HepG2 (cell line): ENCODE measurements around the gene ZFP64. TPM values are rescaled to one million over a fixed set of nuclear protein-coding genes. Genes with fewer than 3 reads are reported as not detected.

Source experiments
- BRCA1 ChIP-seq: sonication (generic); formaldehyde crosslinking; IDR thresholded peaks from 2 replicates; pipeline ENCODE4 v1.4.0; 2020; ENCODE audit warnings: missing genetic modification reagents
- CHCHD3 ChIP-seq: sonication (generic); formaldehyde crosslinking; IDR thresholded peaks from 2 replicates; pipeline ENCODE4 v1.8.0; 2022; ENCODE audit warnings: mild to moderate bottlenecking, missing genetic modification reagents, moderate library complexity
- EED ChIP-seq: sonication (generic); formaldehyde crosslinking; IDR thresholded peaks from 2 replicates; pipeline ENCODE4 v1.5.0; 2020; ENCODE audit warnings: mild to moderate bottlenecking, missing genetic modification reagents
- FOXO1 ChIP-seq: sonication (generic); formaldehyde crosslinking; IDR thresholded peaks from 2 replicates; pipeline ENCODE4 v1.4.0; 2020; ENCODE audit warnings: missing genetic modification reagents
- HBP1 ChIP-seq: IDR thresholded peaks from 2 replicates; pipeline ENCODE4 v1.6.1; 2016; ENCODE audit warnings: low read depth, control low read depth
- HIVEP1 ChIP-seq: sonication (generic); formaldehyde crosslinking; IDR thresholded peaks from 2 replicates; pipeline ENCODE4 v1.4.0; 2020; ENCODE audit warnings: mild to moderate bottlenecking, missing genetic modification reagents
- MTA1 ChIP-seq: sonication (generic); formaldehyde crosslinking; IDR thresholded peaks from 2 replicates; pipeline ENCODE4 v1.4.0; 2020; ENCODE audit warnings: missing genetic modification reagents, mild to moderate bottlenecking, borderline replicate concordance
- RBFOX2 ChIP-seq: fragments of 200-400 bp; formaldehyde crosslinking; IDR thresholded peaks from 2 replicates; pipeline ENCODE4 v1.6.1; 2017; ENCODE audit warnings: low read depth, mild to moderate bottlenecking, low read length
- SMAD1 ChIP-seq: sonication (generic); formaldehyde crosslinking; IDR thresholded peaks from 2 replicates; pipeline ENCODE4 v1.4.0; 2020; ENCODE audit warnings: missing genetic modification reagents, low read depth, mild to moderate bottlenecking, borderline replicate concordance
- SRSF9 ChIP-seq: fragments of 200-400 bp; formaldehyde crosslinking; IDR thresholded peaks from 2 replicates; pipeline ENCODE4 v1.6.1; 2018; ENCODE audit warnings: borderline replicate concordance, mild to moderate bottlenecking, low read depth, low read length; ENCODE audit not compliant: insufficient read depth, poor library complexity, severe bottlenecking
- U2AF1 ChIP-seq: fragments of 200-400 bp; formaldehyde crosslinking; optimal IDR thresholded peaks from 2 replicates; pipeline ENCODE3; 2017; ENCODE audit warnings: mild to moderate bottlenecking, low read depth, low read length
- ZBTB37 ChIP-seq: sonication (generic); formaldehyde crosslinking; IDR thresholded peaks from 2 replicates; pipeline ENCODE4 v1.4.0; 2020; ENCODE audit warnings: mild to moderate bottlenecking, missing genetic modification reagents
- ZNF501 ChIP-seq: sonication (generic); formaldehyde crosslinking; IDR thresholded peaks from 2 replicates; pipeline ENCODE4 v1.5.1; 2020; ENCODE audit warnings: mild to moderate bottlenecking, moderate library complexity, missing genetic modification reagents
- ZNF572 ChIP-seq: sonication (generic); formaldehyde crosslinking; IDR thresholded peaks from 2 replicates; pipeline ENCODE4 v1.5.1; 2020; ENCODE audit warnings: mild to moderate bottlenecking, missing genetic modification reagents
- ZNF768 ChIP-seq: sonication (generic); formaldehyde crosslinking; IDR thresholded peaks from 2 replicates; pipeline ENCODE4 v1.4.0; 2020; ENCODE audit warnings: missing genetic modification reagents
- ZSCAN31 ChIP-seq: sonication (generic); formaldehyde crosslinking; IDR thresholded peaks from 2 replicates; pipeline ENCODE4 v1.5.0; 2020; ENCODE audit warnings: low read depth, mild to moderate bottlenecking, missing genetic modification reagents
- ZXDC ChIP-seq: sonication (generic); formaldehyde crosslinking; IDR thresholded peaks from 2 replicates; pipeline ENCODE4 v1.5.0; 2020; ENCODE audit warnings: mild to moderate bottlenecking, missing genetic modification reagents
- polyA plus RNA-seq, 8 experiments: library from polyadenylated mRNA; depleted of rRNA in 3 of 8; stranded (reverse) in 7 of 8; unstranded in 1 of 8; fragments of >200 nt; fragmentation: Illumina TruSeq in 4 of 8; extraction: Trizol in 4 of 8; gene quantifications; 2 replicates each; pipeline versions ENCODE4 v1.2.1 to v1.2.3, GENCODE V29; 2011 to 2016; ENCODE audit warnings: low read depth in 4 of 8, missing spikeins in 1 of 8, mixed read lengths in 1 of 8; ENCODE audit not compliant: insufficient read depth in 1 of 8
- total RNA-seq, 5 experiments: library from RNA; depleted of rRNA; stranded (reverse); fragments of >200 nt; fragmentation: Illumina TruSeq; extraction: Trizol; gene quantifications; 2 replicates each; pipeline ENCODE4 v1.2.3, GENCODE V29; 2016; ENCODE audit warnings: low read depth in 1 of 5
- TF ChIP-seq, protein P1 (sequence below): sonication (generic); formaldehyde crosslinking; IDR thresholded peaks from 2 replicates; pipeline ENCODE4 v1.4.0; 2020; ENCODE audit warnings: missing genetic modification reagents
- TF ChIP-seq, protein P2 (sequence below): sonication (generic); formaldehyde crosslinking; IDR thresholded peaks from 2 replicates; pipeline ENCODE4 v1.5.0; 2020; ENCODE audit warnings: mild to moderate bottlenecking, low read depth, missing genetic modification reagents, borderline replicate concordance
- TF ChIP-seq, protein P3 (sequence below): IDR thresholded peaks from 2 replicates; pipeline ENCODE4 v1.6.1; 2016; ENCODE audit warnings: missing compliant biosample characterization, missing genetic modification reagents, borderline replicate concordance

Gene ZFP64
- total and polyA plus RNA-seq, 2 of the 13 experiments (the other 11 are each of a cell fraction or from before 2014, with no cell fraction given), result 12.0 to 24.3 TPM

DNA sequence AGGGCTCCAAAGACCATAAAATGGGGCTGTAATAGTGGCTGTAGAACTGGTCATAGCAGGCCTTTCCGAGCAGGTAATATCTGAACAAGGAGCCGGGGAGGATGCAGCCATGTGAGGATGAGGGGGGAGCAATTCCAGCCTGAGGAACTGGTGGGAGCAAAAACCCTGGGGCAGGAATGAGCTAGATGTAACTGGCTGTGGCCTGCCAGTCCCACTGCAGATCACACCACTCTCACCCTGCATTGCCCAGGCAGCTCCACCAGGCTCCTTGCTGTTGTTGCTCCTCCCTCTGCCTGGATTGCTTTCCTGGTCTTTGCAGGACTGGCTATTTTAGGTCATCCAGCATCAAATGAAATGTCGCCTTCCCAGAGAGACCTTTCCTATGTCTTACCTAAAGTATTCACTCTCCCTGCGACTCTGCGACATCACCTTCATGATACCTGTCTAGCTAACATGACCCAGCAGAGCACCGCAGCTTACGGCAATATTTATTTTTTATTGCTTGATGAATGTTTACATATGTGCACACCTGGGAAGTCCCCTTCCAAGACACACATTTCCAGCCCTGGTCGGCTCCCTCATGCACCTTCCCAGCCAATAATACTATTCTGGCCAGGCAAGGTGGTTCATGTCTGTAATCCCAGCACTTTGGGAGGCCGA, 2.4 kb upstream of the ZFP64 start (continued):
- TF ChIP-seq CHCHD3 (no peak), SMAD1 (CRISPR knock-in tag) (no peak), ZNF768 (CRISPR knock-in tag) (no peak), ZBTB37 (CRISPR knock-in tag) (no peak), BRCA1 (no peak), ZNF501 (0 out of 2 replicates have a peak, but pooled peaks have one; percentile 16), ZXDC (CRISPR knock-in tag) (no peak), FOXO1 (CRISPR knock-in tag) (no peak), ZSCAN31 (CRISPR knock-in tag) (no peak), EED (peak; percentile 54; the same call in 1 of the 2 replicates), RBFOX2 (no peak), MTA1 (no peak), HBP1 (CRISPR knock-in tag) (no peak), SRSF9 (no peak), ZNF572 (CRISPR knock-in tag) (no peak), U2AF1 (no peak), HIVEP1 (no peak)
- TF ChIP-seq, protein P1, sequence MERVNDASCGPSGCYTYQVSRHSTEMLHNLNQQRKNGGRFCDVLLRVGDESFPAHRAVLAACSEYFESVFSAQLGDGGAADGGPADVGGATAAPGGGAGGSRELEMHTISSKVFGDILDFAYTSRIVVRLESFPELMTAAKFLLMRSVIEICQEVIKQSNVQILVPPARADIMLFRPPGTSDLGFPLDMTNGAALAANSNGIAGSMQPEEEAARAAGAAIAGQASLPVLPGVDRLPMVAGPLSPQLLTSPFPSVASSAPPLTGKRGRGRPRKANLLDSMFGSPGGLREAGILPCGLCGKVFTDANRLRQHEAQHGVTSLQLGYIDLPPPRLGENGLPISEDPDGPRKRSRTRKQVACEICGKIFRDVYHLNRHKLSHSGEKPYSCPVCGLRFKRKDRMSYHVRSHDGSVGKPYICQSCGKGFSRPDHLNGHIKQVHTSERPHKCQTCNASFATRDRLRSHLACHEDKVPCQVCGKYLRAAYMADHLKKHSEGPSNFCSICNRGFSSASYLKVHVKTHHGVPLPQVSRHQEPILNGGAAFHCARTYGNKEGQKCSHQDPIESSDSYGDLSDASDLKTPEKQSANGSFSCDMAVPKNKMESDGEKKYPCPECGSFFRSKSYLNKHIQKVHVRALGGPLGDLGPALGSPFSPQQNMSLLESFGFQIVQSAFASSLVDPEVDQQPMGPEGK, result no peak
- TF ChIP-seq, protein P2, sequence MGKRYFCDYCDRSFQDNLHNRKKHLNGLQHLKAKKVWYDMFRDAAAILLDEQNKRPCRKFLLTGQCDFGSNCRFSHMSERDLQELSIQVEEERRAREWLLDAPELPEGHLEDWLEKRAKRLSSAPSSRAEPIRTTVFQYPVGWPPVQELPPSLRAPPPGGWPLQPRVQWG (CRISPR knock-in tag), result no peak
- TF ChIP-seq, protein P3, sequence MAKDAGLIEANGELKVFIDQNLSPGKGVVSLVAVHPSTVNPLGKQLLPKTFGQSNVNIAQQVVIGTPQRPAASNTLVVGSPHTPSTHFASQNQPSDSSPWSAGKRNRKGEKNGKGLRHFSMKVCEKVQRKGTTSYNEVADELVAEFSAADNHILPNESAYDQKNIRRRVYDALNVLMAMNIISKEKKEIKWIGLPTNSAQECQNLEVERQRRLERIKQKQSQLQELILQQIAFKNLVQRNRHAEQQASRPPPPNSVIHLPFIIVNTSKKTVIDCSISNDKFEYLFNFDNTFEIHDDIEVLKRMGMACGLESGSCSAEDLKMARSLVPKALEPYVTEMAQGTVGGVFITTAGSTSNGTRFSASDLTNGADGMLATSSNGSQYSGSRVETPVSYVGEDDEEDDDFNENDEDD (CRISPR knock-in tag), result no peak
